HG02759 (cell line): ENCODE data around the gene EIF3I.

Source experiments
- ATAC-seq: cut with Tn5 transposase; IDR thresholded peaks from one replicate; pipeline ENCODE4 v1.9.1; 2021; ENCODE audit warnings: mild to moderate bottlenecking, moderate library complexity; ENCODE audit not compliant: unreplicated experiment

Gene EIF3I

DNA sequence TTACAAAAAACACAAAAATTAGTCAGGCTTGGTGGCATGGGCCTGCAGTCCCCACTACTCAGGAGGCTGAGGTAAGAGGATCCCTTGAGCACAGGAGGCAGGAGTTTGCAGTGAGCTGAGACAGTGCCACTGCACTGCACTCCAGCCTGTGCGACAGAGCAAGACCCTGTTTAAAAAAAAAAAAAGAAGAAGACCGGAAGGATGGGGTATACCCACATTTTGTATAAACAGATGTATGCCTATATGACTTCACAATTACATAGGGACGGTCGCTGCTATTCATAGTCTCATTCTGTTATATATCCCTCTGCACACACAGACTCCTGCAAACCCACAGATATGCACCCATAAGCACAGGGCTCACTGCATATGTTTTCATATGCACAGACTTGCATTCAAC lies 41.5 kb downstream of the EIF3I start:
- ATAC-seq = no peak

DNA sequence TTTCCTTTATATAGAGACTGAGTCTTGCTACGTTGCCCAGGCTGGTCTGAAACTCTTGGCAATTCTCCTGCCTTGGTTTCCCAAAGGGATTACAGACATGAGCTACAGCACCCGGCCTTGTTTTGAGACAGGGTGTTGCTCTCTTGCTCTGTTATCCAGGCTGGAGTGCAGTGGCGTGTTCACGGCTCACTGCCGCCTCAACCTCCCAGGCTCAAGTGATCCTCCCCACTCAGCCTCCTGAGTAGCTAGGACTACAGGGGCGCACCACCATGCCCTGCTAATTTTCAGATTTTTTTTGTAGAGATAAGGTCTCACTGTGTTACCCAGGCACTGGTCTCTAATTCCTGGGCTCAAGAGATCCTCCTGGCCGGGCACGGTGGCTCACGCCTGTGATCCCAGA lies 43.6 kb downstream of the EIF3I start:
- no peak for ATAC-seq

DNA sequence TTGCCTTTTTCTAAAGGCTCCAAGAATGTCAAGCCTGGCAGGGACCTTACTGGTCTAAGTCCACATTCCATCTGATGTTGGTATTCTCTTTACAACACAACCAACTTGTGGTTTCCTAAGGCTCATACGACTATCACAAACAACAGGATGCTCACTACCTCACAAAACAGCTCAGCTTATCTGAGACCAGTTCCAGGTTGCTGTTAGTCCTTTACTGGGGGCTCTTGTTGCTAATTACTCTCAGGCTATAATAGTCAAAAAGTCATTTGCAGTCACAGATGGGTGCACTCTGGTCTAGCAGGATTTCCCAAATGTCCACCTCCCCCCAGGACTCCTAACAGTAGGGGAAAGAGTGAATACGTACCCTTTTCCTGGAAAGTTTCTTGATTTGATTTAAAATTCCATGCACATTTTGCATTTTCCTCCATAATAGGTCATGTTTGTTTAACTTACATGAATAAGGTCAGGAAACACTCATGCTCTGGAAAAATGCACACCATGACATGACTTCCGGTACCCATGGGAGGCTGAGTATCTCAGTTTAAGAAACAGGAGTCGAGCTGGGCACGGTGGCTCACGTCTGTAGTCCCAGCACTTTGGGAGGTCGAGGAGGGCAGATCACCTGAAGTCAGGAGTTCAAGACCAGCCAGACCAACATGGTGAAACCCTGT lies 44.8 kb downstream of the EIF3I start:
- ATAC-seq = no peak

DNA sequence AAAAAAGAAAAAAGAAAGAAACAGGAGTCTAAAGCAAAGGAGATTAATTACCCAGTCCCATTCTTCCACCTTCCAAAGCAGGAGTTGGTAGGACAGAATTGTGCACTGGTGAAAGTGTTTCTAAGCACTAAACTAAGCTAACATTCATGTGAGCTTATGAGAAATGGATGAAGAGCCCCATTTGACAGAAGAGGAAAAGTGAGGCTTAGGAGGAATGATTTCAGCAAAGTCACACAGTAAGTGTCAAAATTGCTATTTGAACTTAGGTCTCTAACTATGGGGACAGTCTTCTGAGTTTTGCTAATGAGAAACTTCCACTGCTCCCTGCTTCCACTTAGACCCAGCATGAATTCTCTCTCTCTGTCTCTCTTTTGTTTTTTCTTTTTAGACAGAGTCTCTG lies 47.5 kb downstream of the EIF3I start:
- no peak for ATAC-seq

DNA sequence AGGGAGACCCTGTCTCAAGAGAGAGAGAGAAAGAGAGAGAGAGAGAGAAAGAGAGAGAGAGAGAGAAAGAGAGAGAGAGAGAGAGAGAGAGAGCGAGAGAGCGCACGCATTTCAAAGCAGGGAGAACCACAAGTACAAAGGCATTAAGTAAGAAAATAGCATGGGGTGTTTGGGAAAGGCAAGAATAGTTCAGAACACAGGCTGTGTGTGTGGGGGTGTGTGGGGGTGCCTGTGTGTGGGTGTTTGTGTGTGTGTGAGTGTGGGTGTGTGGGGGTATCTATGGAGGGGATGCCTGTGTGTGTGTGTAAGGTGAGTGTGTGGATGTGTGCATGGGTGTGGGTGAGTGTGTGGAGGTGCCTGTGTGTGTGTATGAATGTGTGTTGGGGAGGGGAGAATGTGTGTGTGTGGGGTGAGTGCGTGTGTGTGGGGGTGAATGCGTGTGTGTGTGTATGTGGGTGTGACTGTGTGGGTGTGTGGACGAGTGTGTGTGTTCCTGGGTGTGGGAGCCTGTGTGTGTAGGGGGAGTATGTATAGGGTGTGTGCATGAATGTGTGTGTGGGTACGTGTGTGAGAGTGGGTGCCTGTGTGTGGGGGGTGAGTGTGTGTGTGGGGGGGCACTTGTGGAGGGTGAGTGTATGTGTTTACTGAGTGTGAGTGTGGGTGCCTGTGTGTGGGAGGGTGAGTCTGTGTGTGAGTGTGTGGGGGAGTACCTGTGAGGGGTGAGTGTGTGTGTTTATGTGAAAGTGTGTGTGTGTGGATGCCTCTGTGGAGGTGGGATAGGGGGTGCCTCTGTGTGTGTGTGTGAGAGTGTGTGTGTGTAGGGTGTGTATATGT lies 50.6 kb downstream of the EIF3I start:
- no peak for ATAC-seq

DNA sequence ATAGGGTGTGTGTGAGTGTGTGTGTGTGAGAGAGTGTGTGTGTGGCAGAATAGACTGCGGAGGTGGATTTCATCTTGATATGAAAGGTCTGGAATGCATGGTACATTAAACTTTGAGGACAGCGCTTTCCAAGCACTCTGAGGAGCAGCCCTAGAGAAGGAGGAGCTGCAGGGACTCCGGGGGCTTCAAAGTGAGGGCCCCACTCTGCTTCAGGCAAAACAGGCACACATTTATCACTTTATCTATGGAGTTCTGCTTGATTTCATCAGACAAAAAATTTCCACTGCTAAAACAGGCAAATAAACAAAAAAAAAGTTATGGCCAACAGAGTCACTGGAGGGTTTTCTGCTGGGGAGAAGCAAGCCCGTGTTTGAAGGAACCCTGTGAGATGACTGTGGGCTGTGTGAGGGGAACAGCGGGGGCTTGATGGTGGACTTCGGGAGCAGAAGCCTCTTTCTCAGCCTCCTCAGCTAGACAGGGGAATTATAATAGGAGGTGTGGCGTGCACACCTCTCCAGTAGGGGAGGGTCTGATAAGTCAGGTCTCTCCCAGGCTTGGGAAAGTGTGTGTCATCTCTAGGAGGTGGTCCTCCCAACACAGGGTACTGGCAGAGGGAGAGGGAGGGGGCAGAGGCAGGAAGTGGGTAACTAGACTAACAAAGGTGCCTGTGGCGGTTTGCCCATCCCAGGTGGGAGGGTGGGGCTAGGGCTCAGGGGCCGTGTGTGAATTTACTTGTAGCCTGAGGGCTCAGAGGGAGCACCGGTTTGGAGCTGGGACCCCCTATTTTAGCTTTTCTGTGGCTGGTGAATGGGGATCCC lies 51.4 kb downstream of the EIF3I start:
- no peak for ATAC-seq

DNA sequence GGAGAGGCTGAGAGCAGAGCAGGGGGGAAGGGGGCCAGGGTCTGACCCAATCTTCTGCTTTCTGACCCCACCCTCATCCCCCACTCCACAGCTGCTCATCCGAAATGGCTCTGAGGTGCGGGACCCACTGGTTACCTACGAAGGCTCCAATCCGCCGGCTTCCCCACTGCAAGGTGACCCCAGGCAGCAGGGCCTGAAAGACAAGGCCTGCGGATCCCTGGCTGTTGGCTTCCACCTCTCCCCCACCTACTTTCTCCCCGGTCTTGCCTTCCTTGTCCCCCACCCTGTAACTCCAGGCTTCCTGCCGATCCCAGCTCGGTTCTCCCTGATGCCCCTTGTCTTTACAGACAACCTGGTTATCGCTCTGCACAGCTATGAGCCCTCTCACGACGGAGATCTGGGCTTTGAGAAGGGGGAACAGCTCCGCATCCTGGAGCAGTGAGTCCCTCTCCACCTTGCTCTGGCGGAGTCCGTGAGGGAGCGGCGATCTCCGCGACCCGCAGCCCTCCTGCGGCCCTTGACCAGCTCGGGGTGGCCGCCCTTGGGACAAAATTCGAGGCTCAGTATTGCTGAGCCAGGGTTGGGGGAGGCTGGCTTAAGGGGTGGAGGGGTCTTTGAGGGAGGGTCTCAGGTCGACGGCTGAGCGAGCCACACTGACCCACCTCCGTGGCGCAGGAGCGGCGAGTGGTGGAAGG lies 52.6 kb downstream of the EIF3I start:
- ATAC-seq = no peak

DNA sequence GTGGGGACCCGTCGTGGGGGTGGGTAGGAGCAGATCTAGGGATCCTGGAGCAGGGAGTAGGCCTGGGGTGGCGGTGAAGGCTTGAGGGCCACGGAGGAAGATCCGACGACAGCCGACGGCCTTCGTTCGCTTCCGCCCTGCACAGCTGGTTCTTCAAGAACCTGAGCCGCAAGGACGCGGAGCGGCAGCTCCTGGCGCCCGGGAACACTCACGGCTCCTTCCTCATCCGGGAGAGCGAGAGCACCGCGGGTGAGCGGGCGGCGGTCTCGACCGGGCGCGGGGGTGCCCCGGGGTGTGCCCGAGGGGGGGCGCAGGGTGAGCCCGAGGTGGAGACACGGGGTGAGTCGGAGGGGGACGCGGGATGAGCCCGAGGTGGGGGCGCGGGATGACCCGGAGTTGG lies 53.2 kb downstream of the EIF3I start:
- ATAC-seq = no peak

DNA sequence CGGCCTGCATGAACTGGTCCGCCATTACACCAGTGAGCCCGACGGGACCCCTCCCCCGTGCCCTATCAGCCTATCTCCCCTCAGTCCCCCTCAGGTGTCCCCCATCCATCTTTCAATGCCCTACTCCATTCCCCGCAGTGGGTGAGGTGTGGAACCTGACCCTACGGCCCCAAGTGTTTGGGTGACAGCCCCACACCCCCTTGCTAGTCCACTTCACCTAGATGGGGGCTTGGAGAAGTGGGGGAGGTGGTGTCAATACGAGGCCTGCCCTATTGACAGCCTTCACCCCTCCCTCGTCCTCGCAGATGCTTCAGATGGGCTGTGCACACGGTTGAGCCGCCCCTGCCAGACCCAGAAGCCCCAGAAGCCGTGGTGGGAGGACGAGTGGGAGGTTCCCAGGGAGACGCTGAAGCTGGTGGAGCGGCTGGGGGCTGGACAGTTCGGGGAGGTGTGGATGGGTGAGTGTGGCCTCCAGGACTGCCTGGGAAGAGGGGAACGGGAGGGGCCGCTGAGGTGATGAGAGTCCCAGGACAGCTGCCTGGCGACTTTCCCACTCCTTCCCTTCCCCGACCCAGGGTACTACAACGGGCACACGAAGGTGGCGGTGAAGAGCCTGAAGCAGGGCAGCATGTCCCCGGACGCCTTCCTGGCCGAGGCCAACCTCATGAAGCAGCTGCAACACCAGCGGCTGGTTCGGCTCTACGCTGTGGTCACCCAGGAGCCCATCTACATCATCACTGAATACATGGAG lies 54.0 kb downstream of the EIF3I start:
- no peak for ATAC-seq
